Astrocyte of the spinal cord (primary cell): Measurements from ENCODE around the gene CCDC71.

Experiments
- DNase-seq: peaks from one replicate; pipeline ENCODE4 v3.0.0; 2011; ENCODE audit warnings: low read depth, low spot score
- H3K4me3 ChIP-seq: 2 replicates; pipeline ENCODE4 v1.5.1; 2011; ENCODE audit warnings: low read depth, mild to moderate bottlenecking, low read length, moderate library complexity
- in situ Hi-C: cut with HindIII; loops from 2 replicates; pipeline ENCODE4 v1.10.0; 2017; ENCODE audit warnings: low sequenced_read_pairs
- TF ChIP-seq, protein P1 (sequence below): IDR thresholded peaks from 2 replicates; pipeline ENCODE4 v1.5.1; 2012; ENCODE audit warnings: low read depth, mild to moderate bottlenecking, low read length, inconsistent platforms

Gene CCDC71

GRCh38 chr3:49132437-49133225, 33.5 kb downstream of the CCDC71 start, which contains the start of gene LAMB2:
TSS of gene LAMB2 (minus strand) at chr3:49133050. CDS start at chr3:49132867, 183 bp downstream.
- TF ChIP-seq, protein P1, sequence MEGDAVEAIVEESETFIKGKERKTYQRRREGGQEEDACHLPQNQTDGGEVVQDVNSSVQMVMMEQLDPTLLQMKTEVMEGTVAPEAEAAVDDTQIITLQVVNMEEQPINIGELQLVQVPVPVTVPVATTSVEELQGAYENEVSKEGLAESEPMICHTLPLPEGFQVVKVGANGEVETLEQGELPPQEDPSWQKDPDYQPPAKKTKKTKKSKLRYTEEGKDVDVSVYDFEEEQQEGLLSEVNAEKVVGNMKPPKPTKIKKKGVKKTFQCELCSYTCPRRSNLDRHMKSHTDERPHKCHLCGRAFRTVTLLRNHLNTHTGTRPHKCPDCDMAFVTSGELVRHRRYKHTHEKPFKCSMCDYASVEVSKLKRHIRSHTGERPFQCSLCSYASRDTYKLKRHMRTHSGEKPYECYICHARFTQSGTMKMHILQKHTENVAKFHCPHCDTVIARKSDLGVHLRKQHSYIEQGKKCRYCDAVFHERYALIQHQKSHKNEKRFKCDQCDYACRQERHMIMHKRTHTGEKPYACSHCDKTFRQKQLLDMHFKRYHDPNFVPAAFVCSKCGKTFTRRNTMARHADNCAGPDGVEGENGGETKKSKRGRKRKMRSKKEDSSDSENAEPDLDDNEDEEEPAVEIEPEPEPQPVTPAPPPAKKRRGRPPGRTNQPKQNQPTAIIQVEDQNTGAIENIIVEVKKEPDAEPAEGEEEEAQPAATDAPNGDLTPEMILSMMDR = peak; percentile 25
- peak within 1 kb of the TSS; percentile 81 for H3K4me3 ChIP-seq
- in situ Hi-C loops = no loop called here
- DNase-seq = peak; percentile 86

- TF ChIP-seq, protein P1 = no peak
- in situ Hi-C loops = no loop called here
- peak overlapping the region; percentile 81 for H3K4me3 ChIP-seq
- no peak for DNase-seq
Measured at GRCh38 chr3:49132073-49132436, 34.1 kb downstream of the CCDC71 start.

- DNase-seq = no peak
- TF ChIP-seq, protein P1 = no peak
- peak overlapping the region; percentile 81 for H3K4me3 ChIP-seq
- in situ Hi-C loops = no loop called here
Measured at GRCh38 chr3:49131576-49131975, 34.6 kb downstream of the CCDC71 start.

- in situ Hi-C loops = no loop called here
- no peak overlapping the region for H3K4me3 ChIP-seq
- TF ChIP-seq, protein P1 = no peak
- DNase-seq = no peak
Measured at GRCh38 chr3:49131040-49131439, 35.1 kb downstream of the CCDC71 start.

DNA sequence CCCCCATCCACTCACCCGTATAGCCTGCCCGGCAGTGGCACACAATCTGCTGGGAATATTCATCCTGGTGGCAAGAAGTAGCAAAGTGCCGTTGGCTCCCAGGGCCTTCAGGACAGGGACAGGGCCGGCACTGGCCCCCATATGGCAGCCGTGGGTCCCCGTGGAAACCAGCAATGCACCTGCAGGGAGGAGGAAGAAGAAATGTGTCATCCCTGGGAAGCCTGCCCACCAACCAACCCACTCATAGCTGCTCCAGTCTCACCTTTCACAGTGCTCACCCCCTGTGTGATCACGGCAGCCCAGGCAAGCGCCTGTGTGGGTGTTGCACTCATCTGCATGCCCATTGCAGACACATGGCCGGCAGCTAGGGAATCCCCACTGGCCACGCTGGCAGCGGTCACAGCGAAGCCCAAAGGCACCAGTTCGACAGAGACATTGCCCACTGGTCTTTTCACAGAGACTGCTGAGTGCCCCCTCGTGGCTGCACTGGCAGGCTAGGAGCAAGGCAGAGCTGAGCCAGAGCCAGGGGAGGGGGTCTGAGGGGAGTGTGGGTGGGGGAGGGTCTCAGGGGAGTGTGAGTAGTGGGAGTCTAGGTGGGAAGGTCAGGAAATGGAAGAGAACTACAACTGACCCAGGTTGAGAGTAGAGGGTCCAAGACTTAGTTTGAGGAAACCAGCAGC, 41.0 kb downstream of the CCDC71 start:
- no peak for DNase-seq
- H3K4me3 ChIP-seq = no peak overlapping the region
- in situ Hi-C loops = no loop called here
- TF ChIP-seq, protein P1 = peak; percentile 12

DNA sequence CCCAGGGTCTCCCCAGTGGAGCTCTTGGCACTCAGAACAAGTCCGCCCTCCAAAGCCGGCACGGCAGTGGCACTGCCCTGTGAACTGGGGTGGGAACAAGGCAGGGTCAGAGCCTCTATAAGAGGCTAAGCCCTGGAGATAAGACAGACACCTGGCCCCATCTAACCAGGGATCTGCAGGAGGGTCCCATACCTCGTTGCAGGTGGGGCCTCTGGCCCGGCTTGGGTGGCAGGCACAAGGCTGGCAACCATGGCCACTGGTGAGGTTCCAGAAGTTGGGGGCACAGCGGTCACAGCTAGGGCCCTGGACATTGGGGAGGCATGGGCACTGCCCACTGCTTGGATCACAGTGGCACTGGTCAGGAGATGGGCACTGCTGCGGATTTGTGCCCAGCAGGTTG, 41.9 kb downstream of the CCDC71 start:
- TF ChIP-seq, protein P1 = no peak
- in situ Hi-C loops = no loop called here
- no peak for DNase-seq
- no peak overlapping the region for H3K4me3 ChIP-seq
